NCI-H1048 (cell line): Measurements from ENCODE around the gene PGA4.
"Not testable (repeated sequence)": the region's sequence is repeated elsewhere in the genome, so short reads cannot be mapped to it uniquely, and the experiment has no call there.

Experiments used
- DNase-seq: peaks from one replicate; lab custom pipeline; 2025; lab: John Stamatoyannopoulos, UW

PGA4 gene

DNA sequence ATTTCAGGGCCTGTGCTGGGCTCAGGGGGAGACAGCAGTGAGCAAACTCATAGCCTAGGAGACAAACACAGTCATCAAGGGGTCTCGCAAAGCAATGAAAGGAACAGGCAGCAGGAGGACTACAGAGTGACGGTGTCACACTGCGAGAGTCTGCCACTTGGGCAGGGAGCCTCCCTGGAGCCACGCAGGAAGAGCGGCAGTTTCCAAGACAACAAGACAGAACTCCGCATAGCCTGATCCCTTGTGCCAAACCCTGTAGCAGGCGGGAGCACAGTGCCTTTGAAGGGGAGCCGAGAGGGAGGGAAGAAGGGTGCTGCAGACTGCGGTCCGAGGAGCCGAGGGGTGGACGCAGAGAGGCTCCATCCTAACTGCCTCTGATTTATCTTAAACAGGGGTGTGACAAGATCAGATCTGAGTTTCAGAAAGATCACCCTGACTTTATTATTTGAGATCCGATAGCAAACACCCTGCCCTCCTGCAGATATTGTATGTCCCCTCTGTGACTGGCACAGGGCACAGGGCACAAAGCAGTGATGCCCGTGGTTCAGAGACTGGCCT lies 17.6 kb upstream of the PGA4 start:
- not testable (repeated sequence) for DNase-seq

DNA sequence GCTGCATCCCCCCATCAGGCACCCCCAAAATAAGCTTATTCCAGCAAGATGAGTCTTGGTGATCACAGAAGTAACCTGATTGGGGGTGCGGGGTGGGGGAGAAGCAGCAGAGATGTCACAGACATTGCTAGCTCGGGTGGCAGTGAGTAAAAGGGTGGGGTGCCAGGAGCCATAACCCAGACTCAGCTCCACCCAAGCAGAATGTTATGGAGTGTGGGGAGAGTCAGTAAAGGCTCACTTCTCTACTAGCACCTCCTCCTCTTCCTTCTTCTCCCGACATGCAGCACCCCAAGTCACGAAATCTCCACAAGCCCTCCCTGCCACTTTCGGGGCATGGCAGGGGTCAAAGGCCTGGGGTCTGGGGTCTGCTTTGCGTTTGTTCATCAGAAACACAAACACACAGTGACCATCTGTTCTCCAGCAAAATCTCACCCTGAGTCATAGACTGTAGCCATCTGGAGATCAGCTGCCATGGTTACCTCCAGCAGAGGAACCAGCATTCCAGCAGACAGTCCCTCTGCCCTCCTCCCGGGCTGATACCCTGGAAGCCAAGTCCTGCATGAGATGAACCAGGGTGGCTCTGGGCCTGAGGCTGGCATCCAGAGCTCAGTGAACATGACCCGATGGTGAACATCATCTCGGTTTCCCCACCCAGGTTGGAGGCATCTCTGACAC lies 14.4 kb upstream of the PGA4 start:
- not testable (repeated sequence) for DNase-seq

DNA sequence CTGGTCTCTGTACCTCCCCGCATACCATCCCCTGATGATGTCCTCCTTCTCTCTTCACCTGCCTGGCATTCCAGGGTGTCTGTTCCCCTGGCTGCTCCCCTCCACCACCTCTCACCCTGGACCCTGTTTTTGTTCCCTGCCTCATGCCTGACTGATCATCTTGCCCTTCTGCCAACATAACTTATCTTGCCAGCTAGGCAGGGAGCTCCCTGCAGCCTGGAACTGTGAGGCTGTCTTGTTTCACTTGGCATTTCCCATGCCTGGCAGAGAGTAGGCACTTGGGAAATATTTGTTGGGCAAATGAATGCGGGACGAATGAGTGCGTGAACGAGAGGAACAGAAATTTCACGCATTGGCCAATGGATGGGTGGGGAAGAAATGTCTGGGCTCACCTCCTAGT lies 11.5 kb upstream of the PGA4 start:
- DNase-seq: not testable (repeated sequence)

DNA sequence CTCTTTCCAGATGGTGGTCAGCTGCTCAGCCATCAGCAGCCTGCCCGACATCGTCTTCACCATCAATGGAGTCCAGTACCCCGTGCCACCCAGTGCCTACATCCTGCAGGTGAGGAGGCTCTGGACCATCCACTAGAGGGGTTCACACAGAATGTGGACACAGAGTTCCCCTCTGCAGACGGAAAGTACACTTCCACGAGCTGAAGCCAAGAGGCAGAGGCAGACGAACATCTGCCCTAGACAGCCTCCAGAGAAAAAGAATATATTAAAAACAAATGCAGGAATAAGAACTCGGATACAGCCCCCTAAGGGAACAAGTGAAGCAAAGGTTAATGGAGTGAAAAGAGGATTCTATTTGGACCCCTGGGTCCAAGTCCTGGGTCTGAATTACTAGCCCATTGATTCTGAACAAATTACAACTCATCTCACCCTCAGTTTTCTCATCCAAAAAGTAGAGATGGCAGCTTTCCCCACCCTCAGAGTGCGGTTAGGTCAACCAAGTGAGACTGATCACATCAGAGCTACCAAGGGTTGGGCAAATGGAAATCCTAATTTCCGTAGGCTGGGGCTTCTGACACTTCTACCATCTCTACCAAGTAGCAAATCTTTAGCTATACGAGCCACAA lies 10.7 kb upstream of the PGA4 start:
- DNase-seq: not testable (repeated sequence)

DNA sequence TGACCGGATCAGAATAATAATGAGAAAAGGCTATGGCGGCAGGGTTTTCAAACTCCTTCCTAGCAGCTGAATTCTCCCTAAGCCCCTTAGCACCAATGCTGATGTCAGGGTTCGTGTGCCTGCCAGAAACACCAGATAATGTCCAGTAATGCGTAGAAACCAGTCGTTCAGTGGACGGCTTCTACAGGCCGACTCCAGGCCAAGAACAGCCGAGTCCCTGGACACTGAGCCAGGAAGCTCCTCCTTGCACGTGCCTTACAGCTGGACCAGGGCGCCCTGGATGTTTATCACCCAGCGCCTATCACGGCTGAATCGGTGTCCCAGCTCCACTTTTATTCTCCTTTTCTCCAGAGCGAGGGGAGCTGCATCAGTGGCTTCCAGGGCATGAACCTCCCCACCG lies 9.9 kb upstream of the PGA4 start:
- not testable (repeated sequence) for DNase-seq

DNA sequence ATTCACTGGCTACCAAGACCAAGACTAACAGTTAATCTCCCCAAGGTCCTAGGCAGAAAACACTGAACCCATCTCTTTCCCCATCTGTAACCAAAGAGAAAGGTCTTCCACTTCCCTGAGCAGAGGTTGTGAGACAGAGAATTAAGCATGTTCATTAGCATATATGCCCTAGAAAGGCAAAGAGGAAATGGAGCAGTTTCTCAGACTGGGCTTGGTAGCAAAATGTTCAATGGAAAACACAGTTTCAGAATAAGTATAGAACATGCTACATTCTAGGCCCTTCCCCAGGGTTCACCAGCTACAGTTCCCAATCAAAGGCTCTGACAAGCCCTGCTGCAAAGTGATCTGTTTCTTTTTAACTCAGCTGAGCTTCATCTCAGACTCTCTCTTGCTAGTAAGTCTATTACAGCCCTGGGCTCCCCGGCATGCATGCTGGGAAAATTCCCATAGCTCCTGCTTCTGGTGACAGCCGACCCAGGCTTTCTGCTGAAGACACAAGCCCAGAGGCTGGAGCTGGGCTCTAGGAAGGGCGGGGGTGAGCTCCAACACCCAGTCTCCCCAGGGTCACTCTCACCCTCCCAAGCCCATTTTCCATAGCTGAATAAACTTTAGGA lies 8.3 kb upstream of the PGA4 start:
- not testable (repeated sequence) for DNase-seq

DNA sequence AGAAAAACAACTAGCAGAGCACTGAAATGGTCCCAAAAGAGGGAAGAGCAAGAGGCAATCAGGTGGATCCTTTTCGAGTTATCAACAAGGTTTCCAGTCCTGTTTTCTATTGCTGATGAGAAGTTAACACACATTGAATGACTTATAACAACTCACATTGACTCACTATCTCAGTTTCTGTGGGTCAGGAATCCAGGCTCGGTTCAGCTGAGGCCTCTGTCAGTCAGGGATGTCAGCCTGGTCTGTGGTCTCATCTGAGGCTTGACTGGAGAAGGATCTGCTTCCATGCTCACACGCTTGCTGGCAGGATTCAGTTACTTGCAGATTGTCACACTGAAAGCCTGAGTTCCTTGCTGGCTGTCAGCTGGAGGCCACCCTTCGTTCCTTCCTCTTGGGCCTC lies 3.8 kb upstream of the PGA4 start:
- DNase-seq: not testable (repeated sequence)

DNA sequence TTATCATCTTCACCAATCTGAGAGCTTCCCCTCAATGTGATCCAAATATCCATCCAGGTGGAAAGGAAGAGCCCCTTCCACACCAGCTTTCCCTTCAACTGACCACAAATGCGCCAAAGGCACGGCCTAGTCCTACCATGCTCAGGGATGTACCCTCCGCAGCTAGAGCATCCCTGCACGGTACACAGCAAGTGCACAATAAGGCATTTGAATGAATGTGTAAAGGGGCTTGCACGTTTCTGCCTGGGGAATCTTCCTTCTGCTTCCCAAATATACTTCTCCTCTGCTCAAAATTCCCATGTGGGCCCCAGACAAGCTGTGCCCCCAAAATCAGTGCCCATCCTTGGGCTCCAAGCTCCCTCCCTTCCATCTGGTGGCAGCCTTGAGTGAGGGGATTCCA lies 3.1 kb upstream of the PGA4 start:
- not testable (repeated sequence) for DNase-seq

DNA sequence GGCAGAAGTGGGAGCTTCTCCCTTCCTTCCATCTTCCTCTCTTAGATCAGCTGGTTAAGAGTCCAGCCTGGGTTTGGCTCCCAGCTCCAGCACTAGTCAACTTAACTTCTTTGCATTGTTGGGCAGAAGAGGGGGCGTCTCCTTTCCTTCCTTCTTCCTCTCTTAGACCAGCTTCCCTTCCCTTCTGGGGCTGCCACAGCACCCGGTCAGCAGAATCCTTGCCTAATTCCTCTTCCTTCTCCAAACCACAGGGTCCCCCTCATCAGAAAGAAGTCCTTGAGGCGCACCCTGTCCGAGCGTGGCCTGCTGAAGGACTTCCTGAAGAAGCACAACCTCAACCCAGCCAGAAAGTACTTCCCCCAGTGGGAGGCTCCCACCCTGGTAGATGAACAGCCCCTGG lies 545 bp downstream of the PGA4 start:
- not testable (repeated sequence) for DNase-seq

DNA sequence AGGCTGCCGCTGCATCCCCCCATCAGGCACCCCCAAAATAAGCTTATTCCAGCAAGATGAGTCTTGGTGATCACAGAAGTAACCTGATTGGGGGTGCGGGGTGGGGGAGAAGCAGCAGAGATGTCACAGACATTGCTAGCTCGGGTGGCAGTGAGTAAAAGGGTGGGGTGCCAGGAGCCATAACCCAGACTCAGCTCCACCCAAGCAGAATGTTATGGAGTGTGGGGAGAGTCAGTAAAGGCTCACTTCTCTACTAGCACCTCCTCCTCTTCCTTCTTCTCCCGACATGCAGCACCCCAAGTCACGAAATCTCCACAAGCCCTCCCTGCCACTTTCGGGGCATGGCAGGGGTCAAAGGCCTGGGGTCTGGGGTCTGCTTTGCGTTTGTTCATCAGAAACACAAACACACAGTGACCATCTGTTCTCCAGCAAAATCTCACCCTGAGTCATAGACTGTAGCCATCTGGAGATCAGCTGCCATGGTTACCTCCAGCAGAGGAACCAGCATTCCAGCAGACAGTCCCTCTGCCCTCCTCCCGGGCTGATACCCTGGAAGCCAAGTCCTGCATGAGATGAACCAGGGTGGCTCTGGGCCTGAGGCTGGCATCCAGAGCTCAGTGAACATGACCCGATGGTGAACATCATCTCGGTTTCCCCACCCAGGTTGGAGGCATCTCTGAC lies 4.5 kb downstream of the PGA4 start:
- not testable (repeated sequence) for DNase-seq

DNA sequence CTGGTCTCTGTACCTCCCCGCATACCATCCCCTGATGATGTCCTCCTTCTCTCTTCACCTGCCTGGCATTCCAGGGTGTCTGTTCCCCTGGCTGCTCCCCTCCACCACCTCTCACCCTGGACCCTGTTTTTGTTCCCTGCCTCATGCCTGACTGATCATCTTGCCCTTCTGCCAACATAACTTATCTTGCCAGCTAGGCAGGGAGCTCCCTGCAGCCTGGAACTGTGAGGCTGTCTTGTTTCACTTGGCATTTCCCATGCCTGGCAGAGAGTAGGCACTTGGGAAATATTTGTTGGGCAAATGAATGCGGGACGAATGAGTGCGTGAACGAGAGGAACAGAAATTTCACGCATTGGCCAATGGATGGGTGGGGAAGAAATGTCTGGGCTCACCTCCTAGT lies 7.3 kb downstream of the PGA4 start:
- DNase-seq: not testable (repeated sequence)

DNA sequence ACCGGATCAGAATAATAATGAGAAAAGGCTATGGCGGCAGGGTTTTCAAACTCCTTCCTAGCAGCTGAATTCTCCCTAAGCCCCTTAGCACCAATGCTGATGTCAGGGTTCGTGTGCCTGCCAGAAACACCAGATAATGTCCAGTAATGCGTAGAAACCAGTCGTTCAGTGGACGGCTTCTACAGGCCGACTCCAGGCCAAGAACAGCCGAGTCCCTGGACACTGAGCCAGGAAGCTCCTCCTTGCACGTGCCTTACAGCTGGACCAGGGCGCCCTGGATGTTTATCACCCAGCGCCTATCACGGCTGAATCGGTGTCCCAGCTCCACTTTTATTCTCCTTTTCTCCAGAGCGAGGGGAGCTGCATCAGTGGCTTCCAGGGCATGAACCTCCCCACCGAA lies 8.9 kb downstream of the PGA4 start:
- not testable (repeated sequence) for DNase-seq

DNA sequence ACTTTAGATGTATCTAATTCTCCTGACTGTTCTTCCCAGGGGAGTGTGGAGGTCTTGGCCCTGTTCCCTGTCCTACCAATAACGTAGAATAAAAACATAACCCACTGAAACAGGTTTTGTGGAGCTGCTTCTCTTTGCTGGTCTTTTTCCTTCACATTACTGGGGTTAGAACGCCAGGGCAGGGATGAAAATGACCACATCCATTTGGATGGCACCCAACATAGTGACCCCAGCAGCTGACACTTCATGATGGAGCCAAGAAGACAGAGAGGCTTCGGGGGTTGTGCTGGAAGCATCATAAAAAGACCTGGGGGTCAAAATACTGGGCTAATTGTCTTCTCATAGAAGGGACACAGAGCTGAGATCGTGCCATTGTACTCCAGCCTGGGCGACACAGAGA lies 9.4 kb downstream of the PGA4 start:
- DNase-seq: not testable (repeated sequence)

DNA sequence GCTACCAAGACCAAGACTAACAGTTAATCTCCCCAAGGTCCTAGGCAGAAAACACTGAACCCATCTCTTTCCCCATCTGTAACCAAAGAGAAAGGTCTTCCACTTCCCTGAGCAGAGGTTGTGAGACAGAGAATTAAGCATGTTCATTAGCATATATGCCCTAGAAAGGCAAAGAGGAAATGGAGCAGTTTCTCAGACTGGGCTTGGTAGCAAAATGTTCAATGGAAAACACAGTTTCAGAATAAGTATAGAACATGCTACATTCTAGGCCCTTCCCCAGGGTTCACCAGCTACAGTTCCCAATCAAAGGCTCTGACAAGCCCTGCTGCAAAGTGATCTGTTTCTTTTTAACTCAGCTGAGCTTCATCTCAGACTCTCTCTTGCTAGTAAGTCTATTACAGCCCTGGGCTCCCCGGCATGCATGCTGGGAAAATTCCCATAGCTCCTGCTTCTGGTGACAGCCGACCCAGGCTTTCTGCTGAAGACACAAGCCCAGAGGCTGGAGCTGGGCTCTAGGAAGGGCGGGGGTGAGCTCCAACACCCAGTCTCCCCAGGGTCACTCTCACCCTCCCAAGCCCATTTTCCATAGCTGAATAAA lies 10.5 kb downstream of the PGA4 start:
- not testable (repeated sequence) for DNase-seq

DNA sequence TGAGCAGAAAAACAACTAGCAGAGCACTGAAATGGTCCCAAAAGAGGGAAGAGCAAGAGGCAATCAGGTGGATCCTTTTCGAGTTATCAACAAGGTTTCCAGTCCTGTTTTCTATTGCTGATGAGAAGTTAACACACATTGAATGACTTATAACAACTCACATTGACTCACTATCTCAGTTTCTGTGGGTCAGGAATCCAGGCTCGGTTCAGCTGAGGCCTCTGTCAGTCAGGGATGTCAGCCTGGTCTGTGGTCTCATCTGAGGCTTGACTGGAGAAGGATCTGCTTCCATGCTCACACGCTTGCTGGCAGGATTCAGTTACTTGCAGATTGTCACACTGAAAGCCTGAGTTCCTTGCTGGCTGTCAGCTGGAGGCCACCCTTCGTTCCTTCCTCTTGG lies 15.0 kb downstream of the PGA4 start:
- DNase-seq: not testable (repeated sequence)

DNA sequence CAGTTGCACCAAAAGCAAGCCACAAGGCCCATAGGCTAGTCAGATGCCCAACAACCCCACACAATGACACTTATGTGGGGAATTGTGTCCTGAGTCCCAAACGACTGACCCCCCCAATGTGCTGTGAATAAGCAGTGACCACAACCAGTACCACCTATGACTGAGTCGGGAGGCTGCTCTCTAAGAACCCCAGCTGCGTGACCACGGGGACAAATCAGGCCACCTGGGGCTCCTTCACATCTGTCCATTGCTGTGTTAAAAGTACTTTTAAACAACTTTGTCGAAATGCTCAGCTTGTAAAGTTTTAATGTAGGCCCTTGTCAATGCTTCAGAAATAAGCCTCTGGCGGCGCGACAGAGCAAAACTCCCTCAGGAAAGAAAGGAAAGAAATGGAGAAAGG lies 18.1 kb downstream of the PGA4 start:
- not testable (repeated sequence) for DNase-seq

DNA sequence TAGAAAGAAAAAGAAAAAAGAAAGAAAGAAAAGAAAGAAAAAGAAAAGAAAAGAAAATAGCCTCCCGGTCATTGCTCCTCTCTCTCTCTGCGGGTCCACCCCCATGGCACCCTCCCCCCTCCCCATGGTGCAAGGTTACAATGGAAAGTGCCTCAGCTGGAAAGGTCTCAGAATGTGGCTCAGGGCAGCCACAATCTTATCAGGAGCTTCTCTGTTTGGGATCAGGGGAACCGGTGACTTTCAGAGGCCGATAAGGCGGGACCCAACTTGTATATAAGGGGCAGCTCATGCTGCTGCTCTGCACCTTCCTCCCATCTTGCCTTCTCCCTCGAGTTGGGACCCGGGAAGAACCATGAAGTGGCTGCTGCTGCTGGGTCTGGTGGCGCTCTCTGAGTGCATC lies 18.7 kb downstream of the PGA4 start, which contains the start of gene PGA5:
Gene PGA5 (plus strand): TSS at position 301 of the 400 bp plus-strand sequence. CDS start 52 bp downstream, at position 353.
- DNase-seq: not testable (repeated sequence)

DNA sequence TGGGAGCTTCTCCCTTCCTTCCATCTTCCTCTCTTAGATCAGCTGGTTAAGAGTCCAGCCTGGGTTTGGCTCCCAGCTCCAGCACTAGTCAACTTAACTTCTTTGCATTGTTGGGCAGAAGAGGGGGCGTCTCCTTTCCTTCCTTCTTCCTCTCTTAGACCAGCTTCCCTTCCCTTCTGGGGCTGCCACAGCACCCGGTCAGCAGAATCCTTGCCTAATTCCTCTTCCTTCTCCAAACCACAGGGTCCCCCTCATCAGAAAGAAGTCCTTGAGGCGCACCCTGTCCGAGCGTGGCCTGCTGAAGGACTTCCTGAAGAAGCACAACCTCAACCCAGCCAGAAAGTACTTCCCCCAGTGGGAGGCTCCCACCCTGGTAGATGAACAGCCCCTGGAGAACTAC lies 19.4 kb downstream of the PGA4 start:
- not testable (repeated sequence) for DNase-seq

DNA sequence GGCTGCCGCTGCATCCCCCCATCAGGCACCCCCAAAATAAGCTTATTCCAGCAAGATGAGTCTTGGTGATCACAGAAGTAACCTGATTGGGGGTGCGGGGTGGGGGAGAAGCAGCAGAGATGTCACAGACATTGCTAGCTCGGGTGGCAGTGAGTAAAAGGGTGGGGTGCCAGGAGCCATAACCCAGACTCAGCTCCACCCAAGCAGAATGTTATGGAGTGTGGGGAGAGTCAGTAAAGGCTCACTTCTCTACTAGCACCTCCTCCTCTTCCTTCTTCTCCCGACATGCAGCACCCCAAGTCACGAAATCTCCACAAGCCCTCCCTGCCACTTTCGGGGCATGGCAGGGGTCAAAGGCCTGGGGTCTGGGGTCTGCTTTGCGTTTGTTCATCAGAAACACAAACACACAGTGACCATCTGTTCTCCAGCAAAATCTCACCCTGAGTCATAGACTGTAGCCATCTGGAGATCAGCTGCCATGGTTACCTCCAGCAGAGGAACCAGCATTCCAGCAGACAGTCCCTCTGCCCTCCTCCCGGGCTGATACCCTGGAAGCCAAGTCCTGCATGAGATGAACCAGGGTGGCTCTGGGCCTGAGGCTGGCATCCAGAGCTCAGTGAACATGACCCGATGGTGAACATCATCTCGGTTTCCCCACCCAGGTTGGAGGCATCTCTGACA lies 23.3 kb downstream of the PGA4 start:
- DNase-seq: not testable (repeated sequence)

DNA sequence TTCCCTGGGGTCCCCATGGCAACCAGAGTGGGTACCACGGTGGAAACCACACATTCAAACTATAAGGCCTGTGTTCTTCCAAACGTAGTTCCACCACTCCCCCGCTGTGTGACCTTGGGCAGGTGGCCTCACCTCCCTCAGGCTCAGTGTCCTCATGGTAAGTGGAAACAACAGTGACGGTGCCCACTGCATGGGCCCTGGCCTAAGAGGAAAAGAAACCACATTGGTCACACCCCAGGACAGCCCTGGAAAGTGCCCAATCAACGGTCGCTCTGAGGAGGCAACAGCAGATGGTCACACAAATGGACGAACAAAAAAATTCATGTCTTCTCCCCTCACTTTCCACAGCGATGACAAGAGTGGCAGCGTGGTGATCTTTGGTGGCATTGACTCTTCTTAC lies 25.9 kb downstream of the PGA4 start:
- DNase-seq: not testable (repeated sequence)

DNA sequence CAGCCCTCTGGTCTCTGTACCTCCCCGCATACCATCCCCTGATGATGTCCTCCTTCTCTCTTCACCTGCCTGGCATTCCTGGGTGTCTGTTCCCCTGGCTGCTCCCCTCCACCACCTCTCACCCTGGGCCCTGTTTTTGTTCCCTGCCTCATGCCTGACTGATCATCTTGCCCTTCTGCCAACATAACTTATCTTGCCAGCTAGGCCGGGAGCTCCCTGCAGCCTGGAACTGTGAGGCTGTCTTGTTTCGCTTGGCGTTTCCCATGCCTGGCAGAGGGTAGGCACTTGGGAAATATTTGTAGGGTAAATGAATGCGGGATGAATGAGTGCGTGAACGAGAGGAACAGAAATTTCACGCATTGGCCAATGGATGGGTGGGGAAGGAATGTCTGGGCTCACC lies 27.1 kb downstream of the PGA4 start:
- not testable (repeated sequence) for DNase-seq
